Vagina (tissue), 2 donors: ENCODE measurements around the gene ISG20L2.

Source experiments
- POLR2A ChIP-seq, 2 donors: fragments of 450-650 bp; IDR thresholded peaks; one replicate each; pipeline ENCODE4 v1.6.1; 2017; ENCODE audit warnings: antibody characterized with exemption in 2 of 2, mild to moderate bottlenecking in 2 of 2, moderate library complexity in 2 of 2
- POLR2AphosphoS5 ChIP-seq, 2 donors: sonication (generic); formaldehyde crosslinking; IDR thresholded peaks; one replicate each; pipeline ENCODE4 v1.9.0; 2017; ENCODE audit warnings: antibody characterized with exemption in 2 of 2, mild to moderate bottlenecking in 2 of 2, low read depth in 1 of 2; ENCODE audit not compliant: insufficient read depth in 1 of 2
- TF ChIP-seq, protein P1 (sequence below), 3 experiments: fragments of 450-650 bp in 2 of 3; fragments of 200-600 bp in 1 of 3; sonication (generic) in 1 of 3; IDR thresholded peaks; one replicate each; pipeline ENCODE4 v1.5.1; 2017 to 2019; ENCODE audit warnings: antibody characterized with exemption in 3 of 3, mild to moderate bottlenecking in 2 of 3, moderate library complexity in 2 of 3

DNA sequence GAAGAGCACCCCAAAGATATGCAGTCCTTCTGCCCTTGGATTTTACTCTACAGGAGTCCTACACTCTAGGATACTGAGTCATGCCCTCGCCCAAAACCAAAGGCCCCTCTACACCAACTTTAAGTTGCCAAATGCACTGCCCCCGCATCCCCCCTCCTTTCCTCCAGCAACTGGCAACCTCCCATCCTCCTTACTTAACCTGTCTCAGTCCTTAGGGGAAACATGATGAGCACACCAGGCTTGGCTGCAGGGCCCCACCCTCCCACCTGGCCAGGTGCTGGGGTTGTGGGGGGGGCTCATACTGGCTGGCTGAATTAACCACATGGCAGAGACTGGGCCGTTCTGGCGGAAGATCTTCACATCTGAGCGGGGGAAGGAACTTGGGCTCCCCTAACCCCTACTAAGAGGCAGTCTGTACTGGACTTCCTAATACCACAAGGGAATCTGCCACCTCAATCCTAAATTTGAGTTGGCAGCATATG lies 21.7 kb upstream of the ISG20L2 start:
- TF ChIP-seq POLR2A (IDR thresholded peaks at IDR 0.05), result no peak
- TF ChIP-seq, protein P1, sequence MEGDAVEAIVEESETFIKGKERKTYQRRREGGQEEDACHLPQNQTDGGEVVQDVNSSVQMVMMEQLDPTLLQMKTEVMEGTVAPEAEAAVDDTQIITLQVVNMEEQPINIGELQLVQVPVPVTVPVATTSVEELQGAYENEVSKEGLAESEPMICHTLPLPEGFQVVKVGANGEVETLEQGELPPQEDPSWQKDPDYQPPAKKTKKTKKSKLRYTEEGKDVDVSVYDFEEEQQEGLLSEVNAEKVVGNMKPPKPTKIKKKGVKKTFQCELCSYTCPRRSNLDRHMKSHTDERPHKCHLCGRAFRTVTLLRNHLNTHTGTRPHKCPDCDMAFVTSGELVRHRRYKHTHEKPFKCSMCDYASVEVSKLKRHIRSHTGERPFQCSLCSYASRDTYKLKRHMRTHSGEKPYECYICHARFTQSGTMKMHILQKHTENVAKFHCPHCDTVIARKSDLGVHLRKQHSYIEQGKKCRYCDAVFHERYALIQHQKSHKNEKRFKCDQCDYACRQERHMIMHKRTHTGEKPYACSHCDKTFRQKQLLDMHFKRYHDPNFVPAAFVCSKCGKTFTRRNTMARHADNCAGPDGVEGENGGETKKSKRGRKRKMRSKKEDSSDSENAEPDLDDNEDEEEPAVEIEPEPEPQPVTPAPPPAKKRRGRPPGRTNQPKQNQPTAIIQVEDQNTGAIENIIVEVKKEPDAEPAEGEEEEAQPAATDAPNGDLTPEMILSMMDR (IDR thresholded peaks at IDR 0.05), result no peak
- TF ChIP-seq POLR2AphosphoS5 (IDR thresholded peaks at IDR 0.05; ENCODE audit: insufficient read depth in 1 of 2, low read depth in 1 of 2), result peak; percentile 21 to 54
